Medulla oblongata (tissue), 1 donor: ENCODE results near the gene SLC32A1.

Source experiments
- DNase-seq: peaks from one replicate; pipeline ENCODE4 v3.0.0-alpha.2; 2015; ENCODE audit errors: extremely low spot score

The SLC32A1 gene

GRCh38 chr20:38725931-38726803, 1.9 kb downstream of the SLC32A1 start:
- DNase-seq, result no peak

- peak; percentile 32 for DNase-seq
These were observed 2.7 kb downstream of the SLC32A1 start for GRCh38 chr20:38726804-38727606.

GRCh38 chr20:38727607-38728190, 3.4 kb downstream of the SLC32A1 start:
- no peak for DNase-seq

GRCh38 chr20:38728191-38728781, 4.0 kb downstream of the SLC32A1 start:
- DNase-seq, result no peak

GRCh38 chr20:38728911-38729642, 4.8 kb downstream of the SLC32A1 start:
- DNase-seq, result no peak

GRCh38 chr20:38729767-38730166, 5.5 kb downstream of the SLC32A1 start:
- DNase-seq, result no peak

- no peak for DNase-seq
These were observed 6.1 kb downstream of the SLC32A1 start for GRCh38 chr20:38730167-38730988.

GRCh38 chr20:38730989-38731737, 6.9 kb downstream of the SLC32A1 start:
- DNase-seq, result peak; percentile 58

- no peak for DNase-seq
These were observed 7.4 kb downstream of the SLC32A1 start for GRCh38 chr20:38731738-38732113.

- no peak for DNase-seq
These were observed 8.7 kb downstream of the SLC32A1 start for GRCh38 chr20:38732981-38733380.

- DNase-seq, result no peak
These were observed 10.9 kb downstream of the SLC32A1 start for GRCh38 chr20:38735172-38735571.

- DNase-seq, result no peak
These were observed 13.6 kb downstream of the SLC32A1 start for GRCh38 chr20:38737887-38738286.

- DNase-seq, result no peak
These were observed 21.5 kb downstream of the SLC32A1 start for GRCh38 chr20:38745757-38746156.

- DNase-seq, result peak; percentile 37
These were observed 23.3 kb downstream of the SLC32A1 start for GRCh38 chr20:38747495-38748096.

GRCh38 chr20:38748097-38748860, 24.0 kb downstream of the SLC32A1 start, which contains the start of gene ACTR5:
ACTR5 (plus strand) TSS chr20:38748460; CDS start chr20:38748479, 19 bp downstream.
- peak; percentile 91 for DNase-seq

GRCh38 chr20:38748861-38749149, 24.5 kb downstream of the SLC32A1 start:
- DNase-seq, result peak; percentile 10

GRCh38 chr20:38751360-38751976, 27.2 kb downstream of the SLC32A1 start:
- DNase-seq, result peak; percentile 66

GRCh38 chr20:38752029-38752428, 27.7 kb downstream of the SLC32A1 start:
- DNase-seq, result no peak
